D721Med (cell line): ENCODE results near the gene IFT27.
A peak's percentile ranks its signal among the peaks of the same experiment; 100 is the strongest.

Experiments
- DNase-seq: peaks from one replicate; pipeline ENCODE4 v3.0.0; 2011; ENCODE audit warnings: low spot score; ENCODE audit not compliant: insufficient read length
- FAIRE-seq: peaks from 2 replicates; lab custom pipeline; 2011; peaks lifted over from hg19 to GRCh38; lab: Jason Lieb, UNC
- TF ChIP-seq, protein P1 (sequence below): IDR thresholded peaks from 2 replicates; pipeline ENCODE4 v1.5.1; 2012; ENCODE audit warnings: mild to moderate bottlenecking, control low read depth; ENCODE audit not compliant: insufficient read depth; ENCODE audit errors: missing control alignments

Gene IFT27, protein sequence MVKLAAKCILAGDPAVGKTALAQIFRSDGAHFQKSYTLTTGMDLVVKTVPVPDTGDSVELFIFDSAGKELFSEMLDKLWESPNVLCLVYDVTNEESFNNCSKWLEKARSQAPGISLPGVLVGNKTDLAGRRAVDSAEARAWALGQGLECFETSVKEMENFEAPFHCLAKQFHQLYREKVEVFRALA

DNA sequence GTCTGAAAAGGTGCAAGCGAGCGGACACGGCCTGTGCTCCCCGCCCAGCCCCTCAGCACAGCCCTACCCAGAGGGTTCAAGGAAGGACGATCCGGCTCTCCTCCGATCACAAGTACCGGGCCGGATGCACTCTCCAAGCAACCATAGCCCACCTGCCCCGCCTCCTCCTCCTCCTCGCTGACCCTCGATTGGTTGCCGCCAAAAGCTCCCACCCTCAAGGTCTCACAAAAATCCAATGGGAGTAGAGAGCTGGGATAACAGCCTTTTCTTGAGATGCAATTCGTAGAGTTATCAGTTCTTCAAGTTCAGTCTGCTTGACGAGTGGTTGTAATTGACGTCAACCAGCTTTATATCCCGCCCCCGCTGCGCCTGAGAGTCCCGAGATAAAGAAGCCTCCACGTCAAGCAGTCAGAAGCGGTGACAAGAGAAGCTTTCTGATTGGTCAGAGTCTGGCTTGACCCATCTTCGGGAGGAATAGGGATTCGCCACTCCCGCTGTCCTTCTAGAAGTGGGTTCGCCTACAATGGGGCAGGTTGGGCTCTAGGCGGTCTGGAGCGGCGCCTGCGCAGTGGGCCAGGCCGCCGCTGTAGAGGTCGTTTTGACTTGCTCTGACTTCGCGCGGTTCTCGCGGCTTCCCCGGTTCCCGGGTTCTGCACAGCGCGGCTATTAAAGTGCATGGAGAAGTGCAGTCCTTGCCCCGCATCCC, at the start of gene IFT27:
TSS of gene IFT27 (minus strand) at position 156 of the 706 bp plus-strand sequence. CDS start 412 bp downstream, outside the sequence.
- TF ChIP-seq, protein P1, sequence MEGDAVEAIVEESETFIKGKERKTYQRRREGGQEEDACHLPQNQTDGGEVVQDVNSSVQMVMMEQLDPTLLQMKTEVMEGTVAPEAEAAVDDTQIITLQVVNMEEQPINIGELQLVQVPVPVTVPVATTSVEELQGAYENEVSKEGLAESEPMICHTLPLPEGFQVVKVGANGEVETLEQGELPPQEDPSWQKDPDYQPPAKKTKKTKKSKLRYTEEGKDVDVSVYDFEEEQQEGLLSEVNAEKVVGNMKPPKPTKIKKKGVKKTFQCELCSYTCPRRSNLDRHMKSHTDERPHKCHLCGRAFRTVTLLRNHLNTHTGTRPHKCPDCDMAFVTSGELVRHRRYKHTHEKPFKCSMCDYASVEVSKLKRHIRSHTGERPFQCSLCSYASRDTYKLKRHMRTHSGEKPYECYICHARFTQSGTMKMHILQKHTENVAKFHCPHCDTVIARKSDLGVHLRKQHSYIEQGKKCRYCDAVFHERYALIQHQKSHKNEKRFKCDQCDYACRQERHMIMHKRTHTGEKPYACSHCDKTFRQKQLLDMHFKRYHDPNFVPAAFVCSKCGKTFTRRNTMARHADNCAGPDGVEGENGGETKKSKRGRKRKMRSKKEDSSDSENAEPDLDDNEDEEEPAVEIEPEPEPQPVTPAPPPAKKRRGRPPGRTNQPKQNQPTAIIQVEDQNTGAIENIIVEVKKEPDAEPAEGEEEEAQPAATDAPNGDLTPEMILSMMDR: no peak
- no peak for FAIRE-seq
- DNase-seq: peak; percentile 69

DNA sequence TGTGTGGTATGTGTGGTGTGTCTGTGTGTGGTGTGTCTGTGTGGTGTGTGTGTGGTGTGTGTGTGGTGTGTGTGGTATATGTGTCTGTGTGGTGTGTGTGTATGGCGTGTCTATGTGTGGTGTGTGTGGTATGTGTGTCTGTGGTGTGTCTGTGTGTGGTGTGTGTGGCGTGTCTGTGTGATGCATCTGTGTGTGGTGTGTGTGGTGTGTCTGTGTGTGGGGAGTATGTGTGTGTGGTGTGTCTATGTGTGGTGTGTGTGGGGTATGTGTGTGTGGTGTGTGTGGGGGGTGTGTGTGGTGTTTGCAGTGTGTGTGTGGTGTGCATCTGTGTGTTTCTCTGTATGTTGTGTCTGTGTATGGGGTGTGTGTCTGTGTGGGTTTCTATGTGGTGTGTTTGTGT, 48.7 kb upstream of the IFT27 start:
- no peak for FAIRE-seq
- TF ChIP-seq, protein P1: no peak

DNA sequence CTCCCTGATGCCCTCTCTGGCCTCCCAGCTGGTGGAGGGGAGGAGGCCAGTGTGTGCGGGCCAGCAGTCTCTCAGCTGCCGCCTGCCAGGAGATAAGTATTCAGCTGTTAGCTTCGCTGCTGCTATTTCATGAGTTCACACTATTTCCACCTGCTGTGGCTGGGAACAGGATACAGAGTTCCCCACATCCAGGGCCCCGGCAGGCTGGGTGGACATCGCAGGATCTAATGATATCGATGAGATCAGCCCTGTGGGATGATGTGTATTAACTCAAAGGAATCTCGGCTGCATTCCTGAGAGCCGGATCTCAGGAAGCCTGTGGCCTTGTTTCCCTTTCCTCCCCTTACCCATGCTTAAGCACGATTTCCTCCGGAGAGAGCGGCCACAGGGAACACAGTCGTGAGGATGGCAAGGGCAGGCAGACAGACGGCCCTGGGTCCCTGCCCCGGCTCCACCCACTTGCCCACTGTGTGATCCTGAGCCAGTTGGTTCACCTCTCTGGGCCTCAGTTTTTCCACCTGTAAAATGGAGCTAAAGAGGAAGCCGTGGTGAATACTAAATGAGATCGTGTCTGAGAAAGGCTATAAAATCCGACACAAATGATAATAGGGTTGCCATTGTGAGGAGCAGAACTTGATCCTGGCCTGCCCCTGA, 47.4 kb upstream of the IFT27 start:
- FAIRE-seq (no peak), DNase-seq (no peak)
- TF ChIP-seq, protein P1: no peak

More for the DNA sequence above, 48.7 kb upstream of the IFT27 start:
- DNase-seq: no peak

DNA sequence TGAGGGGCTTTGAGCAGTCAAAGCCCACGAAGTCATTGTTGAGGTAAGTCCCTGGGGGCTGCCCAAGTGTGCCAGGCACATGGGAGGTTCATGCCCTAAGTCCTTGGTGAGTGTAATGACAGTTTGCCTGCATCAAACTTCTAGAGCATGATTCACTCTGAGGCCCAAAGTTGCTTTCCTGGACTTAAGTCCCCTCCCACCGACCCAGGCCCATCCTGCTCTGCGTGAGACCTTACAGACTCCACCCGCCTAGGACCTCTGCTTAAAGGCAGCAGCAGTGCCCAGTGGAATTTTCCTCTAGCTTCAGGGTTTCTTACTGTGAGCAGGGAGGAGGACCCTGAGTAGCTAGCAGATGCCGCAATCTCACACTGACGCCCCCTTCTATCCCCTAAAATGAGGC, 46.7 kb upstream of the IFT27 start:
- FAIRE-seq: no peak
- no peak for DNase-seq
- TF ChIP-seq, protein P1: no peak

DNA sequence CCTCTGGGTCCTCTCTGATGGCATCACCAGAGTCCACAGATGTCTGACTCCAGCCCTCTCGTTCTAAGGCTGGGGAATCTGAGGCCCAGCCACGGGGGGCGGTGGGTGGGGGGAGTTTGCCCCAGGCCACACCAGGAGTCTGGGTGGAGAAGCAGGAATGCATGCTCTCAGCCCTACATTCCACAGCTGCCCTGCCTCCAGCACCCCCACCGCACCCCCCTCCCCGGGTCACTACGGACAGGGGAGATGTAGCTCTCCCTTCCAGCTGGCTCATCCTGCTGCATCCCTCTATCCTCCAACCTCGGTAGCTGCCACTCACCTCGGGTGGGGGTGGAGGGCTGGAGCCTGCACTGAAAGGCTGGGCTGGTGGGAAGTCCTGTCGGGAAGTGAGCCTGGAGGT, 43.2 kb upstream of the IFT27 start:
- FAIRE-seq: no peak
- TF ChIP-seq, protein P1: no peak
- no peak for DNase-seq

DNA sequence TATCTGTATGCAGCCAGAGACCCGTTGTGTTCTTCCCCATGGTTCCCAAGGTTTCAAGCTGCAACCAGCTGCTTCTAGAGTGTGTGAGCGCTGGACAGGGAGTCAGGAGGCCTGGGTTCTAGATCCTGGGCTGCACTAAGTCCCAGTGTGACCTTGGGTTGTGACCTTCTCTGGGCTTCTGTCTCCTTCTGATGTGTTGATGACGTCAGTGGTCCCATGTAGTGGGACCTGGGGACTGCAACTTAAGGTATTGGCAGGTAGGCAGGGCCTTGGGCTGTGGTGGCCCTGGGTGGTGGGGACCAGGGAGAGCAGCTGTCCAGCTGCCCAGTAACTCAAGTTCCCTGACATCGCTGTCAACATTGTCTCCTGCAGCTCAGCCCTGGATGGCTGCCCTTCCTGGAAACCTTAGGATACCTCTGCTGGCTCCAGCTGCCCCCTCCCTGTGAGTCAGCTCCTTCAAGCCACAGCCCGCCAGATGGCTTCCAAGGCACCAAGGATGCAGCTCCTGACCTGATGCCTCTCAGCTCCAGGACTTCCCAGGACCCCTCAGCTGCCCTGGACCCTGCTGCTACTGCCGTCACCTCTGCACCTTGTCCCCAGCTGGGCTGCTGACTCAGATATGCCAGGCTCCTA, 42.2 kb upstream of the IFT27 start:
- TF ChIP-seq, protein P1: no peak
- no peak for FAIRE-seq
- no peak for DNase-seq
